ENCODE measurements around the gene ULK4. TPM values are rescaled to one million over a fixed set of nuclear protein-coding genes. Genes with fewer than 3 reads are reported as not detected.

ULK4 gene
- total RNA-seq, 4 donors from 2014 or later: 3.2 to 18.7 (median 12.6) TPM

DNA sequence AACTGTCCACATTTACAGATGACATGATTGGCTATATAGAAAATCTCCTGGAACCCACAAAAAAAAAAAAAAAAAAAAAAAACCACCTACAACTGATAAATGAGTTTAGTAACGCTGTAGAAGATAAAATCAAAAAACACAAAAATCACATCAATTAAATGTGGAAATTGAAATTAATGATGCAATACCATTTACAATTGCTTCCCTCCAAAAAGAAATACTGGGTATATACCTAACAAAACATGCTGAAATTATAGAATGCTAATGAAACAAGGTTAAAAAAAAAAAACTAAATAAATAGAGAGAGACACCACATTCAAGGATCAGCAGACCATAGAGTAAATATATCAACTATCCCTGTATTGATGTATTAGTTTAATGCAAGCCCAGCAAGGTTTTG lies 215.7 kb downstream of the ULK4 start:
- no peak for DNase-seq (ENCODE audit: low spot score in 2 of 2)
- no peak overlapping the region for H3K4me3 ChIP-seq (ENCODE audit: low read depth, poor library complexity, severe bottlenecking)
- WGBS, 2 donors: 80 to 93% methylated on average over 1 of the region's 1 CpG
- intact Hi-C loops (cut with DNase I; ENCODE audit: low total_unique reads): no loop called here
- TF ChIP-seq POLR2A (IDR thresholded peaks at IDR 0.05): no peak
- TF ChIP-seq, protein P1, sequence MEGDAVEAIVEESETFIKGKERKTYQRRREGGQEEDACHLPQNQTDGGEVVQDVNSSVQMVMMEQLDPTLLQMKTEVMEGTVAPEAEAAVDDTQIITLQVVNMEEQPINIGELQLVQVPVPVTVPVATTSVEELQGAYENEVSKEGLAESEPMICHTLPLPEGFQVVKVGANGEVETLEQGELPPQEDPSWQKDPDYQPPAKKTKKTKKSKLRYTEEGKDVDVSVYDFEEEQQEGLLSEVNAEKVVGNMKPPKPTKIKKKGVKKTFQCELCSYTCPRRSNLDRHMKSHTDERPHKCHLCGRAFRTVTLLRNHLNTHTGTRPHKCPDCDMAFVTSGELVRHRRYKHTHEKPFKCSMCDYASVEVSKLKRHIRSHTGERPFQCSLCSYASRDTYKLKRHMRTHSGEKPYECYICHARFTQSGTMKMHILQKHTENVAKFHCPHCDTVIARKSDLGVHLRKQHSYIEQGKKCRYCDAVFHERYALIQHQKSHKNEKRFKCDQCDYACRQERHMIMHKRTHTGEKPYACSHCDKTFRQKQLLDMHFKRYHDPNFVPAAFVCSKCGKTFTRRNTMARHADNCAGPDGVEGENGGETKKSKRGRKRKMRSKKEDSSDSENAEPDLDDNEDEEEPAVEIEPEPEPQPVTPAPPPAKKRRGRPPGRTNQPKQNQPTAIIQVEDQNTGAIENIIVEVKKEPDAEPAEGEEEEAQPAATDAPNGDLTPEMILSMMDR (IDR thresholded peaks at IDR 0.05): no peak

DNA sequence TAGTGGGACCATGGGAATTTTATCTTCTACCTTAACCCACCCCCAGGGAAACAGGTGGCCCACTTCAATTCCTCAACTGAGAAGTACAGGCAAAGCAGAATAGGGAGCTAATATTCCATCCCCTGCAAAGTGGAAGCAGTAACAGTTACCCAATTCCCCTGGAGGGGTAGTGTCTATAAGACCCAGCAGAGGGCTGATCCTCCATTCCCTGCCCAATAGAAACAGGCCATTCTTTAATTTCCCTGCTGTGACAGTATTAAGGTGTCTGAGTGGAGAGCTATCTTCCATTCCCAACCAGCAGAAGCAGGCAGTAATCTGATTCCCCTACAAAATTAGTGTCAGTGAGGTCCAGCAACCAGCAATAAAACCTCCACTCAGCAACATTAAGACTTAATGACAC lies 219.8 kb downstream of the ULK4 start:
- no peak for DNase-seq (ENCODE audit: low spot score in 2 of 2)
- H3K4me3 ChIP-seq (ENCODE audit: low read depth, poor library complexity, severe bottlenecking): no peak overlapping the region
- TF ChIP-seq, protein P1 (IDR thresholded peaks at IDR 0.05): no peak
- no peak for TF ChIP-seq POLR2A (IDR thresholded peaks at IDR 0.05)
- intact Hi-C loops (cut with DNase I; ENCODE audit: low total_unique reads): no loop called here

DNA sequence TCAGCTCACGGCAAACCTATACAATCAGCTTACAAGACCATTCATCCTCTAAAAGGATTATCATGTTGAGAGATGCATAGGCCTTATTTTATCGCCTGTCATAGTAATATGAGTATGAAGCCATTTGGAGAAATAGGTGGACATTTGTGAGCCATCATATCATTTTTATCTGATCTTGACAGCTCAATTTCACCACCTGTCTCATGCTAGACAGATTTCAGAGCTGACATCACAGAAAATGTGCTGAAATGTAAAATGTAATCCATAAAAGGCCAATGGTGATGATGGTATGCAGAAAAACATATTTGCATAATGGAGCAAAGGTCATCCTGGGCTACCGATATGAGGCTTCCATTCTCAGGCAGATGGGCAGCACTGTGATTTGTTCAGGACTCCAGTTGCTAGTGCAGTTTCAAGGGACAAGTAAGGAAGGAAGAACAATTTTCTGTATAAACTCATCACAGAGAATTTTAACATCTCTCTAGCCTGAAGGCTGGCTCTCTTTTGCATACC lies 221.5 kb downstream of the ULK4 start:
- 98 to 100% methylated on average over 3 of the region's 3 CpGs for WGBS, 2 donors
- no peak for DNase-seq (ENCODE audit: low spot score in 2 of 2)
- no peak overlapping the region for H3K4me3 ChIP-seq (ENCODE audit: low read depth, poor library complexity, severe bottlenecking)
- TF ChIP-seq, protein P1 (IDR thresholded peaks at IDR 0.05): no peak
- no peak for TF ChIP-seq POLR2A (IDR thresholded peaks at IDR 0.05)
- intact Hi-C loops (cut with DNase I; ENCODE audit: low total_unique reads): no loop called here

DNA sequence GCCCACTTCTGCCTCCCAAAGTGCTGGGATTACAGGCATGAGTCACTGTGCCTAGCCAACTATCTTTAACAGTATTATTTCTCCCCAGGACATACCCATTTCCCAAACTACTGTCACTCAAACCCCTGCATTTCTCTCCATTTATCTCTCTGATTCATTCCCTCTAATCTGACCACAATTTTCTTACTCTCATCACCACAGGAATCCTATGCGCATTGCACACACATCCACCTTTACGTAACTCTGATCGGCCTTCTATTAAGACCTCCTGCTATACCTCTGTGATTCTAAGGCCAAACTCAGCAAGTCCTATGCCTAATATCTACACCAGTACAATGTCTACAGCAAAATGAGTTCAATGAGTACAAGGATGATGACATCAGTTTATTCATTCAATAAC lies 235.0 kb downstream of the ULK4 start:
- DNase-seq (ENCODE audit: low spot score in 2 of 2): no peak
- 98% methylated on average over 3 of the region's 3 CpGs for WGBS, 2 donors
- no peak overlapping the region for H3K4me3 ChIP-seq (ENCODE audit: low read depth, poor library complexity, severe bottlenecking)
- no peak for TF ChIP-seq POLR2A (IDR thresholded peaks at IDR 0.05)
- TF ChIP-seq, protein P1 (IDR thresholded peaks at IDR 0.05): no peak
- intact Hi-C loops (cut with DNase I; ENCODE audit: low total_unique reads): no loop called here

DNA sequence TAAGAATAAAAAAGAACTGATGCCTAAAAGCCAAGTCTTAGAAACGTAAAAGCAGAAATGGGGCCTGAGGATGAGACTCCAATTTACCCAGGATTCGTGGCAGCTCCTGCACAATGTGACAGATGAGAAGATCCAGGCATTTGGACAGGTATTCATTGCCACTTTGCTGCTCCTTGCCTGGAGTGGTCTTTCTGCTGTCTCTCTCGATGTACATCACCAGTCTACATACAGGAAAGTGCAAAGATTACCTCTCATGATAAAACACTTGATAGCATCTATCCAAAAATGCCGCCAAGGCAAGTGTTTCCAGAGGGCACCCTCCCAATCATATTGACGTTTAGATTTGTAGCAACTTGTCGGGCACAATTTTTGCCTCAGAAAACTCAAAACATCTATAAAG lies 244.3 kb downstream of the ULK4 start:
- H3K4me3 ChIP-seq (ENCODE audit: low read depth, poor library complexity, severe bottlenecking): no peak overlapping the region
- TF ChIP-seq, protein P1 (IDR thresholded peaks at IDR 0.05): no peak
- TF ChIP-seq POLR2A (IDR thresholded peaks at IDR 0.05): no peak
- no peak for DNase-seq (ENCODE audit: low spot score in 2 of 2)
- intact Hi-C loops (cut with DNase I; ENCODE audit: low total_unique reads): no loop called here
- WGBS, 2 donors: 53 to 57% methylated on average over 6 of the region's 6 CpGs

DNA sequence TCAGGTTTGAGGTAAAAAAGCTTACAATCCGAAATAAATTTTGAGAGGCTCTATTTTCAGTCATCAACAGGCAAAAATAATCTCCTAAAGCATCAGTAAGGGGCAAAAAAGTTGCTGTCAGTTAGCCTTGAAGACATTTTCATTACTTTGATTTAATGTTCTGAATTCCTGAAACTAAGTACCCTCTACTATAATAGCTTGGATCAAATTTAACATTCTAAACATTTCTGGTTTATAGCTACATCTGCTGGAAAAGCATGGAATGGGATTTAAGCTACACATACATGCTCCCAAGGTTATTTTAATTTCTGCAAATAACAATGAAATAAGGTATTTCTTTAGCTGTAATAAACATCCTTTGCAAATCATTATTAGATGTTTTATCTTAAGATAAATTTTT lies 245.4 kb downstream of the ULK4 start:
- no peak for DNase-seq (ENCODE audit: low spot score in 2 of 2)
- TF ChIP-seq, protein P1 (IDR thresholded peaks at IDR 0.05): no peak
- TF ChIP-seq POLR2A (IDR thresholded peaks at IDR 0.05): no peak
- intact Hi-C loops (cut with DNase I; ENCODE audit: low total_unique reads): no loop called here
- no peak overlapping the region for H3K4me3 ChIP-seq (ENCODE audit: low read depth, poor library complexity, severe bottlenecking)
- 76 to 89% methylated on average over 1 of the region's 1 CpG for WGBS, 2 donors

Measured in lower leg skin (tissue), 4 donors.